Measurements from ENCODE around the gene ATP5F1D.

The ATP5F1D gene

DNA sequence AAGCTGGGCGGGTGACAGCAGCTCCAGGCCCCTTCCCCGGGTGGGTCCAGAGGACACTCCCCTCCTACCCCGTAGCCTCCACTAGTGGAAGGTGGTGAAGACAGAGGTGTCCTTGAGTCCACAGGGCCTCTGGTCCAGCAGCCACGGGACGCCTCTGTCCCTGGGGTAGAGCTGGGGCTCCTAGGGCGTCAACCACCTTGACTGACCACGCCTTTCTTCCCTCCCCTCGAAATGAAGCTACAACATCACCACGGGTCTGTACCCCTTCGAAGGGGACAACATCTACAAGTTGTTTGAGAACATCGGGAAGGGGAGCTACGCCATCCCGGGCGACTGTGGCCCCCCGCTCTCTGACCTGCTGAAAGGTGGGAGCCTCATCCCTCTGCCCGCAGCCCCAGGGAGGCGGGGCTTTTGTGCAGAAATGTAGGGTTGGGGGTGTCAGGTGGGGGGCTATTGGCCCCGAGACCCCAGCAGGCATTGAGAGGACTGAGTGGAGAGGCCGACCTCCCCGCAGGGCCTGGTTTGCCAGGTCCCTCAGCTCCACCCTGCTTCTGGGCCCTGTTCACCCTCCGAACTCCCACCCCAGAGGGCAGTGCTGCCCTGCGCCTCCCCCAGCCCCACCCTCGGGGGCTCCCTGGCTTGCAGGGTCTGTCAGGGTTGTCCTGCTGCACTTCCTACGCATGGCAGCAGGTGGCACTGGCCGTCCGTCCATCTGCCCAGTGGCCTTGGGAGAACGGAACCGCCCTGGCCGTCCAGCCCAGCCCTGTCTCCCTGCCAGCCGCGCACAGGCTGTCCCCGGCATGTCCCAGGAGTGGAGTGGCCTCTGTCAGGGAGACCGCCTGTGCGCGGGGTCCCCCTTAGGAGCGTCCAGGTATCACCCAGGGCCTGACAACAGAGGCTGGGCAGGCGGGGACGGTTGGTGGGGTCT, 20.3 kb upstream of the ATP5F1D start:
- no peak for DNase-seq

DNA sequence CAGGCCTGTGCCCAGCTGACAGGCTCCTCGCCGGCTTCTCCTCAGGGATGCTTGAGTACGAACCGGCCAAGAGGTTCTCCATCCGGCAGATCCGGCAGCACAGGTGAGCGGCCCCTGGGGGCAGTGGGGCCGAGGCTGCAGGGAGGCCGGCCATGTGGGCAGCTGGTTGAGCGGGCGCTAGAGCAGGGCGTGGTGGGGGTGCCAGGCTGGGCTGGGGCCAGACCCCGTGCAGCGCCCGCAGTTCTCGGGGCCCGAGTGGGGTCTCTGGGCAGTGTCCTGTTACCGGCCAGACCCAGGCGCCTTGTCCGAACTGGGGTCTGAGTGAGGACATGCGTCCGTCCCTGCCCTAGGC, 19.7 kb upstream of the ATP5F1D start:
- no peak for DNase-seq

DNA sequence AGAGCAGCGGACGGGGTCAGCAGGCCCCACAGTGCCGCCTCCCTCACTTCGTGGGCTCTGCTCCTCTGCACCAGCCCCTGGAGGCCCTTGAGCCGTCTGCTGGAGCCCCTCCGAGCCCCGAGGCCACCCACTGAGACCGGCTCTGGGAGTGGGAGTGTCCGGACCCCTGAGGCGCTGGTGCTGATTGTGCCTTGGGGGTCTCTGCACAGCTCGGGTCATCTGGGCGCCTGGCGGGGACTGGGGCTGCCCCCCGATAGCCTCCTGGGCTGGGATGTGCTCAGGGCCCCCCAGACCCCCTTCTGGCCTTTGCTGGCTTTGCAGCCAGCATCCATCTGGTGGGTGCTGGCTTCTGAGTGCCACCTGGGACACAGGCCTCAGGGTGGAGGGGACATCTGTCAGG, 19.2 kb upstream of the ATP5F1D start:
- no peak for DNase-seq

DNA sequence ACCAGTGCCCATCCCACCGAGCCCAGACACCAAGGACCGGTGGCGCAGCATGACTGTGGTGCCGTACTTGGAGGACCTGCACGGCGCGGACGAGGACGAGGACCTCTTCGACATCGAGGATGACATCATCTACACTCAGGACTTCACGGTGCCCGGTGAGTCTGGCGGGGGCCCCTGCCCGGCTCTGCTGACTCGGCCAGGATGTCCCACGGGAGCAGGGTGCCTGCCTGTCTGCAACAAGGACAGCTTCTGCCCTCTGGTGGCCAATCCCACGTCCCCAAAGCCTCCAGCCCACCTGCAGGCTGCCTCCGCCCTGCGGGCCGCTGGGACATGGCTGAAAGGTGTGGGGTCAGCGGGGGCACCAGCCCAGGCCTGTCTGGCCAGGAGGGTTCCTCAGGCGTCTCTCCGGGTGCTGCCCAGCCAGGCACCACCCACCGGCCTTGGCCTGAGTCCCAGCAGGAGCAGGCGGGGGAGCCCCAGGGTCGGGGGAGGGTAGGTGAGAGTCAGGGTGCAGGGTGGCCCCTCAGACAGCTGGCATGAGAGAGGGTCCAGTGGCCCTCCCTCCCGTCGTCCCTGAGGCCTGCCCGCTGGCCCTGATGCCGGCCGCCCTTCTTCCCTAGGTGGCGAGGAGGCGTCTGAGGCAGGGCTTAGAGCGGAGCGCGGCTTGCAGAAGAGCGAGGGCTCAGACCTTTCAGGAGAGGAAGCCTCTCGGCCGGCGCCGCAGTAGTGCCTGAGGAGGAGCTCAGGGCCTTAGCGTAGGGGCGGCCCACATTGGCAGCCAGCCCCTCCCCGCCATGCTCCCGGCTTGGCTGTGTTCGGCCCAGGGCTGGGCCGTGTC, 18.3 kb upstream of the ATP5F1D start:
- DNase-seq, result no peak

DNA sequence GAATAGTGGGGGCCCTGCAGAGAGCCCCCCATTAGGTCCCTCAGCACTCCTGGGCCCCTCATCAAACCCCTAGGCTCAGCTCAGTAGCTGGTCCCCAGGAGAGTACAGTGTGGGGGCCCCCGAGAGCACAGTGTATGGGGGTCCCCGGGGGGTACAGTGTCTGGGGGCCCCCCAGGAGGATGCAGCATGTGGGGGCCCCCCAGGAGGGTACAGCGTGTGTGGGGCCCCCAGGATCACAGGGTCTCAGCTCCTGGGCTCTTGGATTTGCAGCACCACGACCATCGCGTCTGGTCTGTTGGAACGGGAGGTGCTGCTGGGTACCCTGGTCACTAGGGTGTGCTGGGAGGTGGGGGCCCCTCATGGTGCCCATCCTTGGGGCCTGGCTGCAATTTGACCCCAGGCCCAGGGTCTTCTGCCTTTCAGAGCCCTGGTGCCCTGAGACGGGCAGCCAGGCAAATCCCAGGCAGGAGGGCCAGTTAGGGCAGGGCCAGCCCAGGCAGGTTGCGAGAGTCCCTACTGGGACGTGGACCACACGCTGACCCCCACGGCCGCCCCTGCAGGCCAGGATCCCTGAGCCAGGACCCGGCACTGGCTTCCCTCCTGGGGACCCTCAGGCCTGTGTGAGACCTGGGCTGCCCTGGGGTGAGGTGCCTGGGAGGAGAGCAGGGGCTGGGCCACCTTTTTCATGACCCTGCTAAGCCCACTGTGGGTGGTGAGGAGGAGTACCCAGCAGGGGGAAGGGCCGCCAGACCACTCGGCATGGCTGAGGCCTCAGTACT, 17.3 kb upstream of the ATP5F1D start:
- DNase-seq, result no peak

DNA sequence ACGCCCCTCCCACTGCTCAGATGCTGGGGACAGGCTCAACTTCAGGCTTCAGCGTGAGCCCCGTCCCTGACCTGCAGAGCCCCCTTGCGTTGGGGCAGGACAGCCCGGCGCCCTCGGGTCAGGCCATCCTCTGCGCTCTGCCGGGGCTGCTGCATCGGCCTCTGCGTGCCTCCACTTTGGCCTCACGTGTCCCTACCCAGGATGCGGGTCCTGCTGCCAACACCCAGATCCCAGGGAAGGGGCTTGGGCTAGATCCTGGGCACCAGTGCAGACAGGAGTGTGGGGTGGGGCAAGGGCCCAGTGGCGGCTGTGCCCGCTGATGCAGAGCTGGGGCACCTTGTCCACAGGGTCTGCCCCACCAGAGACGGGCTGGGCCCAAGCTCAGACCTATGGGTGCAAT, 16.7 kb upstream of the ATP5F1D start:
- no peak for DNase-seq

DNA sequence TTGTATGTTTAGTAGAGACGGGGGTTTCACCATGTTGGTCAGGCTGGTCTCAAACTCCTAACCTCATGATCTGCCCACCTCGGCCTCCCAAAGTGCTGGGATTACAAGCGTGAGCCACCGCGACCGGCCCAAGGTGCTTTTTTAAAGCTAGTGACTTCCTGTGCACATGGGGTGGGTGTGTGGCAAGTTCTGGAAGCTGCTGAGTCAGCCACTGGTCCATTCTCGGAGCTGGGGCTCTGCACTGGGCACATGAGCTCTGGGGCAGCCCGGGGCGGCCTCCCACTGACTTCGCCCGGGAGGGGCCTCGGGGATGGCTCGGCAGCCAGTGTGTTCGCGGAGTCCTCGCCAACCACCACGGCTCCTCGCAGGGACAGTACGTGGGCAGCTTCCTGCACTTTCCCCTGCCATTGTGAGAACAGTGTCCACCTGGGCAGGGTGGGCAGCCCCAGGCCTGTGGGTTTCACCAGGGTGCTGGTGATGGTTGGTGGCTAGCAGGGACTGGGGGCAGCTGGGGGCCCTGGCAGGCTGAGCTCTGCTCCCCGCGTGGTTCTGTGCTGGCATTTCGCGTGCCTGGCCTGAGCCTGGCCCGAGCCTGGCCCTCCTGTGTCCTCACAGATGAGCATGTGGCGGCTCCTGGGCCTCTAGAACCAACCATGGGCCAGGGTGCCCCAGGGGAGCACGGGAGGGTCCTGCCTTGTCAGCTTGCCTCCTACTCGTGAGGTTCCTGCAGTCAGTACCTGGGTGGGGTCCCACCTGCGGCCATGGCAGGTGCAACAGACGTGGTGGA, 15.9 kb upstream of the ATP5F1D start:
- no peak for DNase-seq

DNA sequence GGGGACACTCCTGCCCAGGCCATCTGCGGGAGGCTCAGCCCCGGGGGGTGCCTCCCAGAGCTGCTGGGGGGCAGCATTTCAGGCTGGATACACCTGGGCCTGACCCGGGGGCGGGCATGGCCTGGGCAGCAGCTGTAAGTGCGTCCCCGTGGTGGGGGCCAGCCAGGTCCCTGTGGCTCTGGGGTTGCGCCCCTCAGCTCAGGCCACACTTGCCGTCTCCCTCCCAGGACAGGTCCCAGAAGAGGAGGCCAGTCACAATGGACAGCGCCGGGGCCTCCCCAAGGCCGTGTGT, 15.4 kb upstream of the ATP5F1D start:
- DNase-seq, result no peak

DNA sequence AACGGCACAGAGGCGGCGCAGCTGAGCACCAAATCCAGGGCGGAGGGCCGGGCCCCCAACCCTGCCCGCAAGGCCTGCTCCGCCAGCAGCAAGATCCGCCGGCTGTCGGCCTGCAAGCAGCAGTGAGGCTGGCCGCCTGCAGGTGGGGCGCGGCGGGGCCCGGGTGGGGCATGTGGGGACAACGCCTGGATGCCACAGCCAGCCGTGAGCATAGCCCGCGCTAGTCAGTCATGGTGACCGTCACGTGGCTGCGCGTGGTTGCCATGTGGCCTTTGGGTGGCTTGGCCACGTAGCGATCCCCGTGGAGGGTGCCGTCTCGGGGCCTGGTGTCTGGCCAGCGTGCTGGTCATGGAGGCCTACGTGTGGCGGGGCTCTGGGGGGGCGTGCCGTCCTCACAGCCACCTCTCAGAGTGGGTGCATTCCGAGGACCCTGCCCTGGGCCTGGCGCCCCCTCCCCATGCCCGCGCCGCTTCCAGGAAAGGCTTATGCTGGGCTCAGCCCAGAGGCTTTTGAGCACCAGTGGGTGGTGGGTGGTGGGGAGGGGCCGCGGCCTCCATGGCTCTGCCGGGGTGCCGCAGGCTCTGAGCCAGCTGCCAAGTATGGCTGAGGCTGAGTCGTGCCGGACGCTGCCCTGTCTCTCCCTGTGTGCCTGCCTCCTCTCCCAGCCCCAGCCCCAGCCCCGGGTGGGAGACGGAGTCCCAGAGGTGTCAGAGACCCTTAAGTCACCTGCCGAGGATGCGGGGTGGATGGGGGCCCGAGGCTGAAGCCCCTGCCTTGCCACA, 14.8 kb upstream of the ATP5F1D start:
- DNase-seq, result no peak

DNA sequence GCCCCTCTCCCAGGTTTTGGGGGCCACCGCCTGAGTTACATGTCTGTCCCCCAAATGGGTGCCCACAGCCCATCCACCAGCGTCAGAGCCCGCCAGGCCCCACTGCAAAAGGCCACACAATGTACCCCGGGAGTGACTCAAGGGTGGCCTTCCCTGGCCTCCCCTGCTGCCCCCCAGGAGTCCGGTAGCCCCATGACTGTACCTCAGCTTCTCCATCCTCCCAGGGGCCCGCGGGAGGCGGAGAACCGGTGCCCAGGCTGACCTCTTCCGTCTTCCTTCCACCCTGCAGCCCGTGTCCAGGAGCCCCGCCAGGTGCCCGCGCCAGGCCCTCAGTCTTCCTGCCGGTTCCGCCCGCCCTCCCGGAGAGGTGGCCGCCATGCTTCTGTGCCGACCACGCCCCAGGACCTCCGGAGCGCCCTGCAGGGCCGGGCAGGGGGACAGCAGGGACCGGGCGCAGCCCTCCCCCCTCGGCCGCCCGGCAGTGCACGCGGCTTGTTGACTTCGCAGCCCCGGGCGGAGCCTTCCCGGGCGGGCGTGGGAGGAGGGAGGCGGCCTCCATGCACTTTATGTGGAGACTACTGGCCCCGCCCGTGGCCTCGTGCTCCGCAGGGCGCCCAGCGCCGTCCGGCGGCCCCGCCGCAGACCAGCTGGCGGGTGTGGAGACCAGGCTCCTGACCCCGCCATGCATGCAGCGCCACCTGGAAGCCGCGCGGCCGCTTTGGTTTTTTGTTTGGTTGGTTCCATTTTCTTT, 14.1 kb upstream of the ATP5F1D start:
- DNase-seq, result no peak

DNA sequence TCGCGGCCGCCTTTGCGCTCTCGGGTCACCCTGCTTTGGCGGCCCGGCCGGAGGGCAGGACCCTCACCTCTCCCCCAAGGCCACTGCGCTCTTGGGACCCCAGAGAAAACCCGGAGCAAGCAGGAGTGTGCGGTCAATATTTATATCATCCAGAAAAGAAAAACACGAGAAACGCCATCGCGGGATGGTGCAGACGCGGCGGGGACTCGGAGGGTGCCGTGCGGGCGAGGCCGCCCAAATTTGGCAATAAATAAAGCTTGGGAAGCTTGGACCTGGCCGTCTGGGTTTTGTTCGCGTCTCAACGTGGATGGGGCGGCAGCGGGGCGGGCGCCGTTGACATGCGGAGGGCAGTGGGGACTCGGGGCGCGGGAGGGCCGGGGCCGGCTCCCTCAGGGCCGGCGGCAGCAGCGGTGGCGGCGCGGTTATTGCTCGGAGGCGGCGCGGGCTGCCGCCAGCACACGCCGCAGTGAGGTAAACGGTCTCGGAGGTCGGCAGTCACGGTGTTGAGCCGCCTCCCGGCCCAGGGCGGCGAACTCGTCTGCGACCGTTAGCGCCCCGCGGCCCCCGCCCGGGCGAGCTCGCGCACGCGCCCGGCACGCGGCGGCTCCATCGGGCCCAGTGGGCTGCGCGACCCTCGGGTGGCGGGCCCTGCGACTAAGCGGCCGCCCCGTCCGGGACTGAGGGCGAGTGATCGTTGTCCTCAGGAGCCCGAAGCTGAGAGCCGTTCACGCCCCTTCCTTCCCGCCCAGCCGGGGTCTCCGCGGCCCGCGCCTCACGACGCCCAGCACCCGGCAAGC, 13.2 kb upstream of the ATP5F1D start:
- no peak for DNase-seq

DNA sequence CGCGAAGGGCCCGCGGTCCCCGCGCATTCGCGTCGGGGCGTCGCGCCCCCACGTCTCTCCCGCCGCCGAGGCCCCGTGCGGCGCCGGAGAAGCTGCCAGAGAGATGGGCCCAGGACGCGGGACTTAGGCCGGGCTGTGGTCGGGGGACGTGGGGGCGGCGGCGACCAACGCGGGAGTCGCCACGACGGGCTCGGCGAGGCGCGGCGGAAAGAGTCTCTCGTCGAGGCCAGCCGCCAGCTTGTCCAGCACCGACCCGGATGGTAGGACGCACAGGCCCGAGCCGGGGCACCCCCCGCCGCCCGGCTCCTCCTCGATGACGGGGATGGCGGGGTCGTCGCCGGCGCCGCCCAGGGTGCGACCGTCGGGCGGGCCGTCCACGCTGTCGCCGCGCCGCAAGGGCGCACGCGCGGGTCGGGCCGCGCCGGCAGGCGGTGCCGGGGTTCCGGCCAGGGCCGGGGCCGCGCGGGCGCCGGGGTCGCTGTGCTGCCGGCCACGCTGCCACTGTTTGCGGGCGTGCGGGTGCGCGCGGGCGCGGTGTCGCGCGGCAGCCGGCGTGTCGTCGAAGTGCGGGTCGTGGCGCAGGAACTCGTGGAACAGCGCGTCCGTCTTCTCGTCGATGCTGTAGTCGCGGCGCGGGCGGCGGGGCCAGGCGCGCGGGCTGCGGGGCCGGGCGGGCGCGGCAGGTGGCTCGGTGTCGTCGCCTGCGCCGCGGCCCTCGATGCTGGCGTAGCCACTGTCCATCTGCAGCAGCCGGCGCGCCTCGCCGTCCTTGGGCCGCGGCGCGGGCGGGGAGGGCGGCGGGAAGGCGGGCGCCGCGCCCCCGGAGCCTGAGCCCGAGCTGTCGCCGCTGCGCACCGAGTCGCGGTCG, 12.3 kb upstream of the ATP5F1D start:
- DNase-seq, result no peak

DNA sequence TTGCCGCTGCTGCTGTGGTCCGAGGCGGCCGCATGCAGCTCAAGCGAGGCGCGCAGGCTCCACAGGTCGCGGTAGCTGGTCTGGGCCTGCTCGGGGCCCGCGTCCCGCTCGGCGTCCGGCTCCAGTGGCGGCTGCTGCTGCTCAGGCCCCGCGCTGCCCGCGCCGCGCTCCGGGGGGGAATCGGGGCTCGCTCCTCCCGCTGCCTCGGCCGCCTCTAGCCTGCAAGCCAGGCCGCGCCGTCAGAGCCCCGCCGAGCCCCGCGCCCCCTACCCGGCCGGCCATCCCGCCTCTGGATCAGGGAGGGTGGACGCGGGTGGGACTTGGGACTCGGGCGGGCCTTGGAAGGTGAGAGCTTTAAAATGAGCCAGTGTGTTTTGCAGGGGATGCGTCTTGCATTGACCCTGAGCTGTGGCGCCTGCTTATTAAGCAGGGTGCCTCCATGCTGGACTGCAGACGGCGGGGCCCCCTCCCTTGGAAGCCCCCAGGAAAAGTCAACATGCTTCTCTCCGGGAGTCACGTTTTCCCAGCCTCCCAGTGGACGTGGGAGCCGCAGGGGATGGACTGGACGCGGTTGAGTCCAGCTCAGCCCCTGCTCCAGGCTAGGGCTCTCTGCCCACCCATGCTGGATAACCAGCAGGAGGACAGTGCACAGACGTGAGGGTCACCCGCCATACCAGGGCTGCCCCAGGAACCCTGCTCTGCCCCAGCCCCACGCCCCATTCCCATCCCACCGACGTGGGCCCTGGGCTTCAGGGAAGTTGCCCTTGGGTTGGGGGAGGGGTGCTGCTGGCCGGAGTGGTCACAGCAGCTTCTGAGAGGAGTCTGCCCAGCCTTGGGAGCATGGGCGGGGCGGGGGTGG, 11.4 kb upstream of the ATP5F1D start:
- no peak for DNase-seq

DNA sequence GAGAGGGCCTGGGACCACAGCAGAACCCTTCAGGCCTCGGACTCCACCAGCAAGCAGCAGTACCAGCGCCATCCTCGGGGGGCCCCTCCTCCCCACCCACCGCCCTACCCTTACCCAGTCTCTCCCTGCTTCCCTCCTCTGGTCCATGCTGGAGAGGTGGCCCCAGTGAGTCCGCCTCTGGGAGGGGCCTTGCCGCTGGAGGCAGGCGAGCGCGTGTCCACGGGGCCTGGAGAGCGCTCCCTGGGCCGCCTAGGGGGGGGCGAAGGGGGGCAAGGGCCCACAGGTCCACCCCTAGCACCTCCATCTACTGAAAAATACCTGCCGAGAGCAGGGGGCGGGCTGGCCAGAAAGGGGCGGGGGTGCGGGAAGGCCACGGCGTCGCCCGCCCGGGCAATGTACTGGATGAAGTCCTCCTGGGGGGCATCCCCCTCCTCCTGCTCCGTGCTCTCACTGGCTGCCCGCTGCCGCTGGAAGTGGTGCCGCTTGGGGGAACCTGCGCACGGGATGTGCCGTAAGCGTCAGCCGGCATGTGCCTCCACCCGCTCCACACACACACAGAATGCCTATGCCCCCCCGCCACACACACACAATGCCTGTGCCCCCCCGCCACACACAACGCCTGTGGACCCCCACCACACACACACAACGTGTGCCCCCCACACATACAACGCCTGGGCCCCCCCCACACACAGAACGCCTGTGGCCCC, 10.6 kb upstream of the ATP5F1D start:
- DNase-seq, result no peak

DNA sequence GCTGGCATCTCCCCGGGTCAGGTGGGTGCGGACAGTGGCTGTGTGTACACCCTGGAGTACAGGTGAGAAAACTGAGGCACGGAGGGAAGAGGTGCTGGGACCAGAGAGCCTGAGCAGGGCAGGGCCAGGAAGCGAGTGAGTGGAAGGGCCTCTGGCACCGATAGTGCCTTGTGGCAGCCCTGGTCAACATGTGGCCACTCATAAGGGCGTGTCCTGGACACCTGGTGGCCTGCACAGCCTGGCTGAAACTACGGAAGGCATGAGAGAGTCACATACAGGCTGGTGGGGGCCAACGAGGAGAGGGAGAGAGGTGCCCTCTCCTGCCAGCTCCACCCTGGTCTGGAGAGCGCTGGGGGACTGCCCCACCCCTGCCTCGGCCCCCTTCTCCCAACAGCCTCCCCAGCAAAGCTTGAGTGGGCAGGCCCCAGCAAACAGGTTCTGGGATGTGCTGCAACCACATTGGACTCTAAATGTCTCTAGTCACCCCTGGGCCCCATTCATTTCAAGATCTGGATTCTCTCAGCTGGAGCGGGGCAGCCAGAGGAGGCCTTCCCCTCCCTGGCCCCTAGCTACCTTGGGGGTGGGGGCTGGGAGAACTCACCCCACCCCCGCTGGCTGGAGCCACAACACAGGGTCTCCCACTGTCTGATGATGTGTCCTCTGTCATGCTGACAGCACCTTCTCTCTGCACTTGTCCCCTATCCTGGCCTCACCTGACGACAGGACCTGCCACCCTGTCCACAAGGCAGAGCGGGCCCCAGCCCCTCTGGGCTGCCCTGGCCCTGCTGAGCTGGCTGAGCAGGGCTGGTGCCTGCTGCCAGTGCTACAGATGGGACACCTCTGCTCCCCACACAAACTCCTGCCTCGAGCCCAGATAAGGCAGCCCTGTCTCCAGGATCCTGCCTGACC, 9.6 kb upstream of the ATP5F1D start:
- DNase-seq, result no peak

DNA sequence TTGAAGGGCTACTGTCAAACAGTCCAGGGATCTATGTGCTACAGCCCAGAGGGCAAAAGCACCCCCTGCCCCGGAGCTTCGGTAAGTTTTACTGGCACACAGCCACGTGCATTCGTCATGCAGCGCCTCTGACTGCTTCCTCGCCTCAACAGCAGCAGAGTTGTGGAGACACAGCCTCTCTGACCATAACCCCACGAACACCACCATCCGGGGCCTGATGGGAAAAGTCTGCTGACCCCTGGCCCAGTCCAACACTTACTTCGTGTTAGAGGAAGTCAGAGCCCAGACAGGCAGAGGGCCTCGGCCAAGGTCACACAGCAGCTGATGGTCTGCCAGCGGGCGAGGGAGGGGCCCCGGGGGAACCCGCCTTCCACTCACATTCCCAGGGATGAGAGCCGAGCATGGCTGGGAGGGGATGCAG, 8.9 kb upstream of the ATP5F1D start:
- no peak for DNase-seq

All from activated CD8-positive, alpha-beta memory T cell treated with anti-CD3 and anti-CD28 coated beads for 24 hours (primary cell).